Karpas-422 (cell line): ENCODE results near the gene CORO6. TPM values are rescaled to one million over a fixed set of nuclear protein-coding genes. Genes with fewer than 3 reads are reported as not detected.
A peak's percentile ranks its signal among the peaks of the same experiment; 100 is the strongest.

Experiments used
- DNase-seq: peaks from one replicate; pipeline ENCODE4 v3.0.0-alpha.2; 2015
- H2AFZ ChIP-seq: fragments of 200-600 bp; sonication (generic); 2 replicates; pipeline ENCODE4 v1.6.1; 2014; ENCODE audit warnings: antibody characterized with exemption, low read length, mixed read lengths
- H3K27ac ChIP-seq: fragments of 200-600 bp; sonication (generic); 2 replicates; pipeline ENCODE4 v1.5.1; 2014; ENCODE audit warnings: mild to moderate bottlenecking, low read length, moderate library complexity
- H3K27me3 ChIP-seq: fragments of 200-600 bp; sonication (generic); 2 replicates; pipeline ENCODE4 v1.6.1; 2014; ENCODE audit warnings: low read length, mixed read lengths
- H3K36me3 ChIP-seq: fragments of 200-600 bp; sonication (generic); 2 replicates; pipeline ENCODE4 v1.6.1; 2014; ENCODE audit warnings: low read length, mixed read lengths; ENCODE audit not compliant: insufficient read depth
- H3K4me1 ChIP-seq: fragments of 200-600 bp; sonication (generic); 2 replicates; pipeline ENCODE4 v1.6.1; 2014; ENCODE audit warnings: mild to moderate bottlenecking, low read length, mixed read lengths
- H3K4me2 ChIP-seq: fragments of 200-600 bp; sonication (generic); 2 replicates; pipeline ENCODE4 v1.6.1; 2014; ENCODE audit warnings: low read length, low read depth, mild to moderate bottlenecking; ENCODE audit not compliant: poor library complexity, severe bottlenecking
- H3K4me3 ChIP-seq: fragments of 200-600 bp; sonication (generic); 2 replicates; pipeline ENCODE4 v1.5.1; 2014; ENCODE audit warnings: mild to moderate bottlenecking, antibody characterized with exemption, low read length, mixed read lengths
- H3K79me2 ChIP-seq: fragments of 200-600 bp; sonication (generic); 2 replicates; pipeline ENCODE4 v1.6.1; 2014; ENCODE audit warnings: mild to moderate bottlenecking, low read length, mixed read lengths
- H3K9ac ChIP-seq: fragments of 200-600 bp; sonication (generic); 2 replicates; pipeline ENCODE4 v1.6.0; 2014; ENCODE audit warnings: low read length
- H3K9me2 ChIP-seq: fragments of 200-600 bp; sonication (generic), shearing (Covaris generic); replicated peaks from 2 replicates; pipeline ENCODE4 v1.6.0; 2014; ENCODE audit warnings: mild to moderate bottlenecking, low read length, moderate library complexity; ENCODE audit not compliant: insufficient read depth
- H3K9me3 ChIP-seq: fragments of 300-700, 200-600 bp; sonication (generic); 2 replicates; pipeline ENCODE4 v1.6.1; 2014; ENCODE audit warnings: low read length, mixed read lengths
- H4K20me1 ChIP-seq: fragments of 200-600 bp; sonication (generic); 2 replicates; pipeline ENCODE4 v1.6.1; 2014; ENCODE audit warnings: mild to moderate bottlenecking, antibody characterized with exemption, low read length, low read depth; ENCODE audit not compliant: insufficient read depth
- total RNA-seq: library from RNA; depleted of rRNA; stranded (reverse); fragments of >200 nt; shearing (Covaris generic); gene quantifications from 2 replicates; pipeline ENCODE4 v1.2.3, GENCODE V29; 2014; ENCODE audit warnings: low replicate concordance

The CORO6 gene
- total RNA-seq, 1 experiment from 2014 or later = 1.8 TPM

- Histone ChIP-seq H3K4me1 (peaks cover 8% of the 10 kb centered on the region), H3K27ac (no peak overlapping the region), H3K36me3 (peaks cover 3% of the 10 kb centered on the region; the same call in 1 of the 2 replicates), H4K20me1 (no peaks in the 10 kb centered on the region), H3K79me2 (no peaks in the 10 kb centered on the region), H3K9me2 (no peaks in the 10 kb centered on the region), H2AFZ (no peak overlapping the region), H3K4me3 (no peak overlapping the region), H3K9ac (no peak overlapping the region), H3K4me2 (no peak overlapping the region), H3K27me3 (no peaks in the 10 kb centered on the region), H3K9me3 (no peaks in the 10 kb centered on the region)
- DNase-seq = no peak
Measured at GRCh38 chr17:29645515-29646051, 22.9 kb upstream of the CORO6 start.

DNA sequence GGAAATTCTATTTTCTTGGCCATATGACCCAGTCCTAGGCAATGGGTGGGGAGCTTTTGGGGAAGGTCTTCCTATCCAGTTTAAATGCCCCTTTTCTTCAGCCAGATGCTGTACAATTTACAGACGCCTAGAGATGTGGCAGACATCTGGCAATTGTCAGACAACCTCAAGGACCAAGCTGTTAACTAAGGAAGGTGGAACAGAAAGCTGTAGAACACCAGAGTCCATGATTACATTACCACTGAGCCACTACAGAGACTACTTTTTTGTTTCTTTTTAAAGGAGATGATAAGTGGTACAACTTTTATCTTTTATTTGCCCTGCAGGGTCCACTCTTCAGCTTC is 21.1 kb upstream of the CORO6 start:
- Histone ChIP-seq H3K4me2 (no peak overlapping the region), H4K20me1 (no peaks in the 10 kb centered on the region), H3K9me3 (no peaks in the 10 kb centered on the region), H3K27me3 (no peaks in the 10 kb centered on the region), H3K4me3 (no peak overlapping the region), H3K27ac (no peak overlapping the region), H3K79me2 (no peaks in the 10 kb centered on the region), H3K9ac (no peak overlapping the region), H2AFZ (no peak overlapping the region), H3K4me1 (peaks cover 8% of the 10 kb centered on the region), H3K36me3 (peaks cover 3% of the 10 kb centered on the region; the same call in 1 of the 2 replicates), H3K9me2 (no peaks in the 10 kb centered on the region)
- DNase-seq = no peak

- Histone ChIP-seq H3K9me2 (no peaks in the 10 kb centered on the region), H3K4me2 (no peak overlapping the region), H3K4me3 (no peak overlapping the region), H3K4me1 (peaks cover 8% of the 10 kb centered on the region), H3K36me3 (peaks cover 3% of the 10 kb centered on the region; the same call in 1 of the 2 replicates), H3K9ac (no peak overlapping the region), H4K20me1 (no peaks in the 10 kb centered on the region), H3K27ac (peak overlapping the region; percentile 34; the same call in 1 of the 2 replicates), H3K79me2 (no peaks in the 10 kb centered on the region), H3K9me3 (no peaks in the 10 kb centered on the region), H2AFZ (no peak overlapping the region), H3K27me3 (no peaks in the 10 kb centered on the region)
- DNase-seq = no peak
Measured at GRCh38 chr17:29642171-29642611, 19.5 kb upstream of the CORO6 start.

DNA sequence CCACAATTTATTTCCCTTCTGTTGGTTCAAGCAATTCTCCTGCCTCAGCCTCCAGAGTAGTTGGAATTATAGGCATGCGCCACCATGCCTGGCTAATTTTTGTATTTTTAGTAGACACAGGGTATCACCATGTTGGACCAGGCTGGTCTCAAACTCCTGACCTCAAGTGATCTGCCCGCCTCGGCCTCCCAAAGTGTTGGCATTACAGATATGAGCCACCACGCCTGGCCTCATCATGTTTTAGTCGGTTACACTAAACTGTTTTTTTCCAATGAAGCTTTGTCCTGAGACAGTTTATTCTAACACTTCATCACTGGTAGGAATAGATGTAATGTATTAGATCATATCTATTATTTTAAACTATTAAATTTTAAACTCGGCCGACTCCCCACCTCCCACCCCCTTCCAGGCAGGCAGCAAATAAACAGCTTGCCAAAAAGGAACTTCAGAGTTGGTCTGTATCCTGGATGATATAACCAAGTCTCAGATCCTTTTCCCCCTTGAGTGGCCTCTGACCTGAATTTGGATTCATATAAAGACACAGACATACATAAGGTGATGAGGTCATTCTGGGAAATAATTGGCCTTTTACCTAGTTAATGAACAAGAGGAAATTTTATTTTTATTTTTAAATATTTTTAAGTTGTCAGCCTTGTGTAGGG is 18.4 kb upstream of the CORO6 start:
- Histone ChIP-seq H3K36me3 (peaks cover 10% of the 10 kb centered on the region; the same call in 1 of the 2 replicates), H3K4me2 (no peak overlapping the region)

GRCh38 chr17:29640413-29640812 is 17.7 kb upstream of the CORO6 start:
- Histone ChIP-seq H3K4me2 (no peak overlapping the region), H3K9ac (no peak overlapping the region)

More for the DNA sequence above, 18.4 kb upstream of the CORO6 start:
- Histone ChIP-seq H3K27me3 (no peaks in the 10 kb centered on the region), H2AFZ (no peak overlapping the region), H4K20me1 (no peaks in the 10 kb centered on the region), H3K79me2 (no peaks in the 10 kb centered on the region), H3K9me2 (no peaks in the 10 kb centered on the region), H3K9me3 (no peaks in the 10 kb centered on the region), H3K4me3 (no peak overlapping the region), H3K4me1 (peaks cover 8% of the 10 kb centered on the region), H3K9ac (no peak overlapping the region), H3K27ac (no peak overlapping the region)
- DNase-seq = no peak

DNA sequence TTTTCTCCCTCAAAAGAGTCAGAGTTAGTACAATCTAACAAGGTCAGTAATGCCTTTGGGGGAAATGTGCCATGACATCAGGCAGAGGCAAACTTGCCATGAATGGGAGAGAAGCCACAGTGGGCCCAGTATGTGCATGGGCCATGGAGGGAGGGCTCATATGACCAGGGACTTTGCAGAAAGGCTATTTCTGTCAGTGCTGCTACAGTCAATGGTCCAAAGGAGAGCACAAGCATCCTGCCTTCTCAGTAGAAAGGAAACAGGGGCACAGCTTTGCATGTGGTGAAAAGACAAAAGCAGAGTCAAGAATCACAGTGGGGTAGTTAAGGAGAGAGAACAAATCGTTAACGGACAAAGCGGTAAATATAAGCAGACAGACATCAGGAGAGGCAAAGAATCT is 11.2 kb upstream of the CORO6 start:
- H4K20me1 ChIP-seq = no peaks in the 10 kb centered on the region
- H3K9ac ChIP-seq = no peak overlapping the region
- peaks cover 12% of the 10 kb centered on the region; the same call in 1 of the 2 replicates for H3K36me3 ChIP-seq
- H3K27me3 ChIP-seq = no peaks in the 10 kb centered on the region
- no peaks in the 10 kb centered on the region for H3K9me3 ChIP-seq
- no peak overlapping the region for H3K27ac ChIP-seq
- H3K4me2 ChIP-seq = no peak overlapping the region
- DNase-seq = no peak
- no peaks in the 10 kb centered on the region for H3K9me2 ChIP-seq
- no peaks in the 10 kb centered on the region for H3K4me1 ChIP-seq
- no peak overlapping the region for H3K4me3 ChIP-seq
- no peaks in the 10 kb centered on the region for H3K79me2 ChIP-seq
- no peak overlapping the region for H2AFZ ChIP-seq

More at GRCh38 chr17:29640413-29640812, 17.7 kb upstream of the CORO6 start:
- Histone ChIP-seq H3K9me2 (no peaks in the 10 kb centered on the region), H4K20me1 (no peaks in the 10 kb centered on the region), H3K9me3 (no peaks in the 10 kb centered on the region), H2AFZ (no peak overlapping the region), H3K4me3 (no peak overlapping the region), H3K4me1 (peaks cover 8% of the 10 kb centered on the region), H3K36me3 (peaks cover 8% of the 10 kb centered on the region; the same call in 1 of the 2 replicates), H3K27ac (no peak overlapping the region), H3K27me3 (no peaks in the 10 kb centered on the region), H3K79me2 (no peaks in the 10 kb centered on the region)
- DNase-seq = no peak

- H3K36me3 ChIP-seq = peaks cover 3% of the 10 kb centered on the region; the same call in 1 of the 2 replicates
- no peaks in the 10 kb centered on the region for H3K27me3 ChIP-seq
- no peak for DNase-seq
- H3K79me2 ChIP-seq = no peaks in the 10 kb centered on the region
- H3K27ac ChIP-seq = no peak overlapping the region
- no peaks in the 10 kb centered on the region for H3K4me1 ChIP-seq
- no peak overlapping the region for H3K4me2 ChIP-seq
- no peaks in the 10 kb centered on the region for H4K20me1 ChIP-seq
- no peaks in the 10 kb centered on the region for H3K9me3 ChIP-seq
- no peak overlapping the region for H2AFZ ChIP-seq
- no peak overlapping the region for H3K9ac ChIP-seq
- no peak overlapping the region for H3K4me3 ChIP-seq
- no peaks in the 10 kb centered on the region for H3K9me2 ChIP-seq
Measured at GRCh38 chr17:29630630-29631193, 8.0 kb upstream of the CORO6 start.

- H3K9me2 ChIP-seq = no peaks in the 10 kb centered on the region
- H3K4me1 ChIP-seq = no peaks in the 10 kb centered on the region
- H2AFZ ChIP-seq = no peak overlapping the region
- no peak overlapping the region for H3K4me3 ChIP-seq
- no peaks in the 10 kb centered on the region for H3K79me2 ChIP-seq
- no peak overlapping the region for H3K9ac ChIP-seq
- H3K27me3 ChIP-seq = no peaks in the 10 kb centered on the region
- H3K36me3 ChIP-seq = peaks cover 3% of the 10 kb centered on the region; the same call in 1 of the 2 replicates
- DNase-seq = no peak
- H3K9me3 ChIP-seq = no peaks in the 10 kb centered on the region
- no peak overlapping the region for H3K4me2 ChIP-seq
- H3K27ac ChIP-seq = no peak overlapping the region
- H4K20me1 ChIP-seq = no peaks in the 10 kb centered on the region
Measured at GRCh38 chr17:29629839-29630238, 7.1 kb upstream of the CORO6 start.
